GM23338 (cell line): Measurements from ENCODE around the gene KIAA1217. TPM values are rescaled to one million over a fixed set of nuclear protein-coding genes. Genes with fewer than 3 reads are reported as not detected.

Source experiments
- ATAC-seq: fragments of 200-7000 bp; cut with Tn5 transposase; 3 replicates; pipeline ENCODE4 v1.9.1; 2020
- DNase-seq: peaks from one replicate; pipeline ENCODE4 v3.0.0-alpha.2; 2015; ENCODE audit warnings: low spot score
- H2AFZ ChIP-seq: fragments of 200-600 bp; sonication (generic); 2 replicates; pipeline ENCODE4 v1.8.0; 2016; ENCODE audit warnings: antibody characterized with exemption, mild to moderate bottlenecking, moderate library complexity
- H3F3A ChIP-seq: fragments of 200-600 bp; sonication (generic); replicated peaks from 2 replicates; pipeline ENCODE4 v1.8.0; 2017; ENCODE audit warnings: antibody characterized with exemption, mixed run types, low read depth
- H3K27ac ChIP-seq: fragments of 200-600 bp; sonication (generic); 2 replicates; pipeline ENCODE4 v1.6.1; 2016; ENCODE audit warnings: low read depth
- H3K27me3 ChIP-seq: fragments of 200-600 bp; sonication (generic); 2 replicates; pipeline ENCODE4 v1.8.0; 2016; ENCODE audit warnings: mild to moderate bottlenecking, mixed run types, moderate library complexity; ENCODE audit not compliant: insufficient read depth
- H3K36me3 ChIP-seq: fragments of 200-600 bp; sonication (generic); 2 replicates; pipeline ENCODE4 v1.8.0; 2016; ENCODE audit warnings: mild to moderate bottlenecking; ENCODE audit not compliant: insufficient read depth
- H3K4me1 ChIP-seq: fragments of 200-600 bp; sonication (generic); 2 replicates; pipeline ENCODE4 v1.8.0; 2016; ENCODE audit warnings: mild to moderate bottlenecking, moderate library complexity; ENCODE audit not compliant: insufficient read depth
- H3K4me2 ChIP-seq: fragments of 200-600 bp; sonication (generic); 2 replicates; pipeline ENCODE4 v1.7.1; 2017; ENCODE audit warnings: mixed run types
- H3K4me3 ChIP-seq: fragments of 200-600 bp; sonication (generic); 2 replicates; pipeline ENCODE4 v1.6.1; 2016; ENCODE audit warnings: mixed run types
- H3K79me2 ChIP-seq: fragments of 200-600 bp; sonication (generic); replicated peaks from 2 replicates; pipeline ENCODE4 v1.8.0; 2017; ENCODE audit warnings: mild to moderate bottlenecking; ENCODE audit not compliant: insufficient read depth
- H3K9me2 ChIP-seq: fragments of 200-600 bp; sonication (generic); 2 replicates; pipeline ENCODE4 v1.8.0; 2017; ENCODE audit not compliant: insufficient read depth
- H4K20me1 ChIP-seq: fragments of 200-600 bp; sonication (generic); replicated peaks from 2 replicates; pipeline ENCODE4 v1.8.0; 2017; ENCODE audit warnings: mild to moderate bottlenecking; ENCODE audit not compliant: insufficient read depth
- H3K27ac Mint-ChIP-seq: 2 replicates; pipeline ENCODE4 v1.8.0; 2020; ENCODE audit warnings: inconsistent platforms, mild to moderate bottlenecking, moderate library complexity, mixed read lengths
- H3K27me3 Mint-ChIP-seq: 3 replicates; pipeline ENCODE4 v1.8.0; 2022; ENCODE audit warnings: low read depth, mild to moderate bottlenecking, moderate library complexity, mixed read lengths, inconsistent platforms; ENCODE audit not compliant: insufficient read depth, poor library complexity
- H3K36me3 Mint-ChIP-seq: 3 replicates; pipeline ENCODE4 v1.8.0; 2021; ENCODE audit warnings: low read depth, mild to moderate bottlenecking, inconsistent platforms, moderate library complexity, mixed read lengths
- H3K4me1 Mint-ChIP-seq: 3 replicates; pipeline ENCODE4 v1.8.0; 2020; ENCODE audit warnings: mild to moderate bottlenecking, inconsistent platforms, mixed read lengths
- H3K4me3 Mint-ChIP-seq: 3 replicates; pipeline ENCODE4 v1.8.0; 2021; ENCODE audit warnings: moderate library complexity, mild to moderate bottlenecking, inconsistent platforms, mixed read lengths
- H3K9me3 Mint-ChIP-seq: 3 replicates; pipeline ENCODE4 v1.8.0; 2020; ENCODE audit warnings: moderate library complexity, mild to moderate bottlenecking, inconsistent platforms, mixed read lengths
- CREB1 ChIP-seq: fragments of 250-450 bp; sonication (Bioruptor Pico); IDR thresholded peaks from 2 replicates; pipeline ENCODE4 v1.5.0; 2020; ENCODE audit warnings: low read depth, mild to moderate bottlenecking, moderate library complexity
- CTCF ChIP-seq, 2 experiments: fragments of 200-600 bp in 1 of 2; sonication (generic) in 1 of 2; conservative IDR thresholded peaks; 2 replicates each; pipeline versions ENCODE4 v1.5.1 to v1.6.1; 2016 to 2017; ENCODE audit warnings: antibody characterized with exemption in 2 of 2, low read depth in 2 of 2, mild to moderate bottlenecking in 2 of 2, moderate library complexity in 1 of 2
- ETS1 ChIP-seq: IDR thresholded peaks from 2 replicates; pipeline ENCODE4 v1.6.1; 2016; ENCODE audit warnings: antibody characterized with exemption
- EZH2 ChIP-seq: fragments of 200-600 bp; sonication (generic); IDR thresholded peaks from one replicate; pipeline ENCODE4 v1.8.0; 2017; ENCODE audit warnings: antibody characterized with exemption, mild to moderate bottlenecking, low read depth; ENCODE audit not compliant: unreplicated experiment
- EZH2phosphoT487 ChIP-seq: fragments of 200-600 bp; sonication (generic); IDR thresholded peaks from one replicate; pipeline ENCODE4 v1.8.1; 2018; ENCODE audit warnings: antibody characterized with exemption; ENCODE audit not compliant: unreplicated experiment
- JUNB ChIP-seq: IDR thresholded peaks from one replicate; pipeline ENCODE4 v1.6.1; 2016; ENCODE audit warnings: antibody characterized with exemption; ENCODE audit not compliant: unreplicated experiment
- NANOG ChIP-seq: IDR thresholded peaks from 2 replicates; pipeline ENCODE4 v1.6.1; 2016; ENCODE audit warnings: antibody characterized with exemption, borderline replicate concordance
- POLR2AphosphoS5 ChIP-seq: IDR thresholded peaks from 2 replicates; pipeline ENCODE4 v1.6.1; 2016; ENCODE audit warnings: antibody characterized with exemption, low read depth
- ZNF114 ChIP-seq: fragments of 250-450 bp; sonication (Bioruptor Pico); IDR thresholded peaks from 2 replicates; pipeline ENCODE4 v1.5.0; 2020; ENCODE audit warnings: mild to moderate bottlenecking, moderate library complexity
- ZNF331 ChIP-seq: fragments of 250-450 bp; sonication (Bioruptor Pico); IDR thresholded peaks from 2 replicates; pipeline ENCODE4 v1.5.0; 2020; ENCODE audit warnings: low read depth, mild to moderate bottlenecking, moderate library complexity
- polyA plus RNA-seq: library from polyadenylated mRNA; unstranded; fragments of >200 nt; fragmentation: Nextera tagmentation; extraction: Ambion mirVana; gene quantifications from 2 replicates; pipeline ENCODE4 v1.2.1, GENCODE V29; 2016
- total RNA-seq: library from RNA; depleted of rRNA; stranded (reverse); fragments of >200 nt; shearing (Covaris generic); gene quantifications from 2 replicates; pipeline ENCODE4 v1.2.3, GENCODE V29; 2014

Gene KIAA1217
- total and polyA plus RNA-seq, 2 experiments from 2014 or later, result 6.4 to 9.1 TPM

GRCh38 chr10:24550680-24551079 lies 341.7 kb downstream of the KIAA1217 start:
- H3K4me3 ChIP-seq, result no peak overlapping the region
- H3K4me3 Mint-ChIP-seq, result no peak overlapping the region
- no peak overlapping the region for H3K27ac ChIP-seq
- H3K36me3 ChIP-seq, result no peaks in the 10 kb centered on the region
- H3F3A ChIP-seq, result no peaks in the 10 kb centered on the region
- DNase-seq (no peak), ATAC-seq (no peak)
- H3K9me3 Mint-ChIP-seq, result no peaks in the 10 kb centered on the region
- no peak overlapping the region for H2AFZ ChIP-seq
- H3K79me2 ChIP-seq, result no peaks in the 10 kb centered on the region
- no peaks in the 10 kb centered on the region for H3K27me3 ChIP-seq
- H3K27ac Mint-ChIP-seq, result no peak overlapping the region
- no peak for TF ChIP-seq EZH2phosphoT487
- TF ChIP-seq JUNB, result no peak
- no peak for TF ChIP-seq POLR2AphosphoS5
- TF ChIP-seq ZNF331, result no peak
- TF ChIP-seq CTCF (conservative IDR thresholded peaks at IDR 0.05; ENCODE audit: low read depth in 2 of 2), result no peak
- TF ChIP-seq CREB1 (CRISPR knock-in tag), result no peak
- TF ChIP-seq EZH2, result no peak
- no peak for TF ChIP-seq NANOG
- no peak for TF ChIP-seq ZNF114 (CRISPR knock-in tag)
- H3K4me1 Mint-ChIP-seq, result peaks cover 22% of the 10 kb centered on the region
- H3K27me3 Mint-ChIP-seq, result peaks cover 8% of the 10 kb centered on the region
- no peaks in the 10 kb centered on the region for H4K20me1 ChIP-seq
- peaks cover 15% of the 10 kb centered on the region for H3K4me1 ChIP-seq
- no peaks in the 10 kb centered on the region for H3K9me2 ChIP-seq
- H3K4me2 ChIP-seq, result no peak overlapping the region
- peaks cover 2% of the 10 kb centered on the region; the same call in 2 of the 3 replicates for H3K36me3 Mint-ChIP-seq

GRCh38 chr10:24551161-24551560 lies 342.2 kb downstream of the KIAA1217 start:
- no peaks in the 10 kb centered on the region for H3K27me3 ChIP-seq
- no peak overlapping the region for H3K4me3 ChIP-seq
- ATAC-seq (no peak), DNase-seq (no peak)
- Mint-ChIP-seq H3K27ac (no peak overlapping the region), H3K27me3 (peaks cover 6% of the 10 kb centered on the region), H3K36me3 (no peaks in the 10 kb centered on the region), H3K4me3 (no peak overlapping the region), H3K4me1 (peaks cover 22% of the 10 kb centered on the region), H3K9me3 (no peaks in the 10 kb centered on the region)
- no peaks in the 10 kb centered on the region for H3F3A ChIP-seq
- no peak for TF ChIP-seq ZNF331
- TF ChIP-seq NANOG, result no peak
- no peak for TF ChIP-seq CTCF (conservative IDR thresholded peaks at IDR 0.05; ENCODE audit: low read depth in 2 of 2)
- no peak for TF ChIP-seq ETS1
- no peak for TF ChIP-seq POLR2AphosphoS5
- H2AFZ ChIP-seq, result no peak overlapping the region
- peaks cover 15% of the 10 kb centered on the region for H3K4me1 ChIP-seq
- no peaks in the 10 kb centered on the region for H3K79me2 ChIP-seq
- no peak overlapping the region for H3K27ac ChIP-seq
- H3K4me2 ChIP-seq, result no peak overlapping the region
- H4K20me1 ChIP-seq, result no peaks in the 10 kb centered on the region
- no peaks in the 10 kb centered on the region for H3K36me3 ChIP-seq
- H3K9me2 ChIP-seq, result no peaks in the 10 kb centered on the region
